Ovary (tissue), 9 donors: ENCODE measurements around the gene SPOCK1. TPM values are rescaled to one million over a fixed set of nuclear protein-coding genes. Genes with fewer than 3 reads are reported as not detected.

Source experiments
- DNase-seq, 5 donors: peaks; one replicate each; pipeline ENCODE4 v3.0.0-alpha.2; 2019 to 2020
- H3K27ac ChIP-seq, 2 donors: fragments of 200-600 bp; one replicate each; pipeline versions ENCODE4 v1.5.1 to v1.8.0; 2019 to 2022
- H3K27me3 ChIP-seq: fragments of 200-600 bp; one replicate; pipeline ENCODE4 v1.8.0; 2022
- H3K36me3 ChIP-seq: fragments of 200-600 bp; sonication (generic); one replicate; pipeline ENCODE4 v1.5.1; 2019
- H3K4me1 ChIP-seq: one replicate; pipeline ENCODE4 v1.8.1; 2013; ENCODE audit warnings: mild to moderate bottlenecking, moderate library complexity; ENCODE audit not compliant: insufficient read depth
- H3K4me3 ChIP-seq: fragments of 200-600 bp; sonication (generic); one replicate; pipeline ENCODE4 v1.5.1; 2017
- H3K9me3 ChIP-seq, 2 donors: fragments of 200-600 bp in 1 of 2; sonication (generic) in 1 of 2; one replicate each; pipeline versions ENCODE4 v1.5.1 to v1.8.1; 2013 to 2019; ENCODE audit warnings: mild to moderate bottlenecking in 1 of 2, moderate library complexity in 1 of 2
- EP300 ChIP-seq: sonication (generic); formaldehyde crosslinking; IDR thresholded peaks from one replicate; pipeline ENCODE4 v1.6.1; 2017; ENCODE audit warnings: antibody characterized with exemption
- POLR2A ChIP-seq: fragments of 450-650 bp; IDR thresholded peaks from one replicate; pipeline ENCODE4 v1.6.1; 2017; ENCODE audit warnings: antibody characterized with exemption, mild to moderate bottlenecking, moderate library complexity
- WGBS, 3 donors: extraction: QIAGEN DNeasy Blood & Tissue Kit in 1 of 3; methylation state at CpG; one replicate each; pipeline versions ENCODE4 v1.1.5 to v1.1.7; 2013 to 2017; 5-methylcytosine and 5-hydroxymethylcytosine counted together
- intact Hi-C, 4 donors: fragments of 100-400 bp; cut with DNase I; formaldehyde crosslinking; loops; one replicate each; pipeline versions ENCODE4 v1.11.0 to v1.15.1; 2022 to 2023
- polyA plus RNA-seq, 2 donors: library from polyadenylated mRNA; stranded (reverse); fragments of 200-250 nt in 1 of 2; fragments of 350-450 nt in 1 of 2; fragmentation: Illumina TruSeq in 1 of 2; extraction: RNeasy Lipid Tissue Mini Kit (QIAGEN cat#74804) in 1 of 2; gene quantifications; one replicate each; pipeline ENCODE4 v1.2.3, GENCODE V29; 2013 to 2014
- total RNA-seq, 7 donors: library from RNA; depleted of rRNA in 2 of 7; stranded (reverse); fragments of >200 nt in 2 of 7; fragmentation: NEBNext Ultra II Directional in 3 of 7; extraction: Animal tissue kit (Norgen Biotek cat#: 25700) in 3 of 7; gene quantifications; one replicate each; pipeline versions ENCODE4 v1.1.0 to v1.2.4, GENCODE V29; 2016 to 2023
- TF ChIP-seq, protein P1 (sequence below), 3 donors: fragments of 450-650 bp in 2 of 3; fragments of 200-600 bp in 1 of 3; IDR thresholded peaks; one replicate each; pipeline versions ENCODE4 v1.5.1 to v1.8.0; 2016 to 2022; ENCODE audit warnings: antibody characterized with exemption in 3 of 3, mild to moderate bottlenecking in 1 of 3
- donor health status: DM: no; HTN: no; CAD: no; lungs with moderate emphysema.
- donor health status: DM: no; HTN: no; CAD: no.
- donor health status: Bipolar disorder and iron deficiency.
- donor health status: DM: yes; HTN: yes; CAD: no.
- donor health status: DM: no; HTN: no; CAD: no.
- donor health status: DM: yes; HTN: yes; CAD: no.

Gene SPOCK1
- total and polyA plus RNA-seq, 9 donors: 1.3 to 42.6 (median 10.8) TPM

DNA sequence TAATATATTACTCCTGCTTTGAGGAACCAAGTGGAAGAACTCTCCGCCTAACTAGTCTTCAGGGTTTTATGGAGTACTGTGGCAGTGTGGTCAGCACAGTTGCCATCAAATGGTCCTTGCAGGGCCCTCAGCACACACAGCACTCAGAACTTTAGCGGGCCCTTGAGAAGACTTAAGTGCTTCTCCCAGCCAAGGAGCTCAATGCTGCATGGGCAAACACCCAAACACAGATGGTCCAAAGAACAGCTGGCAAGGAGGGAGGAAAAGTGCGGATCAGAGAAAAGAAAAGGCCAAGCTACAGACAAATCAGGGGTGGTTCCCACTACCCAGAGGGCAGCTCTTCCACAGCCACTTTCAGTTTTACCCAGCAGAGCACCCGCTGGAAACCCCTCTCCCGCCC, 98.6 kb downstream of the SPOCK1 start:
- H3K27ac ChIP-seq: no peak overlapping the region
- no peaks in the 10 kb centered on the region for H3K4me1 ChIP-seq
- H3K4me3 ChIP-seq: no peak overlapping the region
- H3K27me3 ChIP-seq: no peaks in the 10 kb centered on the region
- no peaks in the 10 kb centered on the region for H3K36me3 ChIP-seq
- 85 to 94% (median 89%) methylated on average over 5 of the region's 5 CpGs for WGBS, 3 donors
- TF ChIP-seq, protein P1, sequence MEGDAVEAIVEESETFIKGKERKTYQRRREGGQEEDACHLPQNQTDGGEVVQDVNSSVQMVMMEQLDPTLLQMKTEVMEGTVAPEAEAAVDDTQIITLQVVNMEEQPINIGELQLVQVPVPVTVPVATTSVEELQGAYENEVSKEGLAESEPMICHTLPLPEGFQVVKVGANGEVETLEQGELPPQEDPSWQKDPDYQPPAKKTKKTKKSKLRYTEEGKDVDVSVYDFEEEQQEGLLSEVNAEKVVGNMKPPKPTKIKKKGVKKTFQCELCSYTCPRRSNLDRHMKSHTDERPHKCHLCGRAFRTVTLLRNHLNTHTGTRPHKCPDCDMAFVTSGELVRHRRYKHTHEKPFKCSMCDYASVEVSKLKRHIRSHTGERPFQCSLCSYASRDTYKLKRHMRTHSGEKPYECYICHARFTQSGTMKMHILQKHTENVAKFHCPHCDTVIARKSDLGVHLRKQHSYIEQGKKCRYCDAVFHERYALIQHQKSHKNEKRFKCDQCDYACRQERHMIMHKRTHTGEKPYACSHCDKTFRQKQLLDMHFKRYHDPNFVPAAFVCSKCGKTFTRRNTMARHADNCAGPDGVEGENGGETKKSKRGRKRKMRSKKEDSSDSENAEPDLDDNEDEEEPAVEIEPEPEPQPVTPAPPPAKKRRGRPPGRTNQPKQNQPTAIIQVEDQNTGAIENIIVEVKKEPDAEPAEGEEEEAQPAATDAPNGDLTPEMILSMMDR (IDR thresholded peaks at IDR 0.05): no peak
- no peak for TF ChIP-seq EP300
- no peak for TF ChIP-seq POLR2A
- DNase-seq: no peak
- H3K9me3 ChIP-seq: no peaks in the 10 kb centered on the region
- intact Hi-C loops: no loop called here

DNA sequence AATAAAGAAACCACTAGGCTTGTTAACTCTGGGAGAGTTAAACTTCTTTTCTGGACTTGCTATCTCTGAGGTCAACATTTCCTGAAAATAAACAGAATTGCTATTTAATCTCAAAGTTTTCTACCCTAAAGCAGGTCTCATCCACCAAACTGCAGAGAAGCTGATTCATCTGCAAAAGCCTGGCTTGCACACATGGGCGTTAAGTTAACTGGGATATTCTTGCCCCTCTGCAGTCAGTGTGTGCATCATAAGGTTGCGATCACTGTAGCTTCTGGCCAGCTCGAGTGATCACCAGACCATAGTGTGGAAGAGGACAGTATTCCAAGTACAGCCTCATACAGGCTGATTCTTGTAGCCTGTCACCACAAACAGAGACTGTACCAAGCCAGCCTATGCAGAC, 99.2 kb downstream of the SPOCK1 start:
- no peak for DNase-seq
- Histone ChIP-seq H3K4me1 (no peaks in the 10 kb centered on the region), H3K27ac (no peak overlapping the region), H3K4me3 (no peak overlapping the region), H3K9me3 (no peaks in the 10 kb centered on the region), H3K27me3 (no peaks in the 10 kb centered on the region), H3K36me3 (no peaks in the 10 kb centered on the region)
- 76 to 78% (median 77%) methylated on average over 3 of the region's 3 CpGs for WGBS, 3 donors
- intact Hi-C loops: loop anchor here in 1 of 4 donors (2.0 kb wide), 1 partner anchor 17 kb away; no protein-coding TSS in a partner anchor
- TF ChIP-seq EP300 (no peak), POLR2A (no peak)
- TF ChIP-seq, protein P1 (IDR thresholded peaks at IDR 0.05): no peak

DNA sequence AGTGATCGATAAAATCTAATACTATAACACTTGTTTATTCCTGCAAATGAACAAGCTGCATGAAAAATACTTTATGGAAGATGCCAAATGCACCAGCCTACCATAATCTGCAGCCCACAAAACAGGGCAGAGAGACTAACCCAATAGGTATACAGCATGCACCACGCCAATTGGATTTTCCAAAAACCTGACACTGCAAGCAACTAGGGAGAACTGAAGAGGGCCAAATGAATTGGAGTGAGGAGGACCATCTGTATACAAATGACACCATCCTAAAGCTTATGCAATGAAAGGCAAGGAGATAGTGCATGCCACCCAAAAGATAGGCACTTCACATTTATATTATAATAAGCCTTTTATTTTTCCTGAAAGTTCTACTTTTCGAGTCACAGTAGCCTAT, 100.4 kb downstream of the SPOCK1 start:
- TF ChIP-seq, protein P1 (IDR thresholded peaks at IDR 0.05): no peak
- Histone ChIP-seq H3K4me1 (no peaks in the 10 kb centered on the region), H3K4me3 (no peak overlapping the region), H3K9me3 (no peaks in the 10 kb centered on the region), H3K27ac (no peak overlapping the region), H3K36me3 (no peaks in the 10 kb centered on the region), H3K27me3 (no peaks in the 10 kb centered on the region)
- 81 to 87% (median 83%) methylated on average over 3 of the region's 3 CpGs for WGBS, 3 donors
- intact Hi-C loops: loop anchor here in 1 of 4 donors (2.0 kb wide), 1 partner anchor 18 kb away; no protein-coding TSS in a partner anchor
- DNase-seq: no peak

DNA sequence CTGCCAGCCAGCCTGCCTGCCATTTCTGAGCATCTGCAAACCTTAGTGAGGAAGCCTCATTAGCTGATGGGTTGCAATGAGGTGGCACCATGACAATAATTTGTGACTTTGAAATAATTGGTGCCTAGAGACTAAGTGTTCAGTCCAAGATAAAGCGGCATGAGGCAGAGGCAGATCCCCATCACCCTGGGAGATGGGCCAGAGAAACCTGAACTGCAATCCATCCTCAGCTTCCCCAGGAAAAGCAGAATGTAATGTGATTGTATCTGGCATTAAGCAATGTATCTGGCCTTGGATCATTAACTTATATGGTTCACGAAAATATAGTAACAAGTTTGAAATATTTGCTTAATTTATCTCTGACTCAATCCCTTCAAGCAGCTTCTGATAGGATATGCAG, 101.0 kb downstream of the SPOCK1 start:
- 62 to 73% (median 66%) methylated on average over 2 of the region's 2 CpGs for WGBS, 3 donors
- H3K27ac ChIP-seq: no peak overlapping the region
- no peak overlapping the region for H3K4me3 ChIP-seq
- DNase-seq: no peak
- H3K4me1 ChIP-seq: no peaks in the 10 kb centered on the region
- H3K27me3 ChIP-seq: no peaks in the 10 kb centered on the region
- no peaks in the 10 kb centered on the region for H3K36me3 ChIP-seq
- intact Hi-C loops: loop anchor here in 1 of 4 donors (2.0 kb wide), 1 partner anchor 19 kb away; no protein-coding TSS in a partner anchor
- no peak for TF ChIP-seq EP300
- no peak for TF ChIP-seq POLR2A
- TF ChIP-seq, protein P1 (IDR thresholded peaks at IDR 0.05): no peak
- H3K9me3 ChIP-seq: no peaks in the 10 kb centered on the region
